HG03064 (cell line): Measurements from ENCODE around the gene TPGS1.

Source experiments
- ATAC-seq: cut with Tn5 transposase; IDR thresholded peaks from one replicate; pipeline ENCODE4 v1.9.1; 2021; ENCODE audit warnings: low read depth; ENCODE audit not compliant: unreplicated experiment

The TPGS1 gene

GRCh38 chr19:567296-567900, 60.1 kb downstream of the TPGS1 start:
- ATAC-seq: no peak
